Stimulated activated naive B cell treated with anti-CD40 and anti-IgM and Interleukin-4, amounts not matched to agents 10 μg/mL and 1 μg/mL and 100 μg/mL, for 72 hours (primary cell): ENCODE data around the gene GNG8.

ENCODE experiments used
- ATAC-seq, 2 donors: fragments of 150-1000 bp; cut with Tn5 transposase; replicated peaks; 2 replicates each; pipeline ENCODE4 v1.10.0; 2021; ENCODE audit warnings: moderate library complexity in 1 of 2
- DNase-seq: peaks from one replicate; pipeline ENCODE4 v3.0.0; 2021
- H3K27ac Mint-ChIP-seq: one replicate; pipeline ENCODE4 v1.8.0; 2022; ENCODE audit warnings: mild to moderate bottlenecking, mixed read lengths
- H3K27me3 Mint-ChIP-seq, 2 donors: one replicate each; pipeline ENCODE4 v1.8.0; 2022; ENCODE audit warnings: mixed read lengths in 2 of 2
- H3K36me3 Mint-ChIP-seq, 2 donors: one replicate each; pipeline ENCODE4 v1.8.0; 2022; ENCODE audit warnings: mixed read lengths in 2 of 2, mild to moderate bottlenecking in 1 of 2
- H3K4me1 Mint-ChIP-seq, 2 donors: one replicate each; pipeline ENCODE4 v1.8.0; 2022; ENCODE audit warnings: mixed read lengths in 2 of 2, mild to moderate bottlenecking in 1 of 2
- H3K4me3 Mint-ChIP-seq, 2 donors: one replicate each; pipeline ENCODE4 v1.8.0; 2022; ENCODE audit warnings: mild to moderate bottlenecking in 2 of 2, mixed read lengths in 2 of 2, moderate library complexity in 1 of 2
- H3K9me3 Mint-ChIP-seq, 2 donors: one replicate each; pipeline ENCODE4 v1.8.0; 2022; ENCODE audit warnings: mixed read lengths in 2 of 2, mild to moderate bottlenecking in 1 of 2

Gene GNG8

GRCh38 chr19:46596008-46596407 lies 40.0 kb downstream of the GNG8 start:
- DNase-seq (no peak), ATAC-seq (no peak)
- no peak overlapping the region for H3K4me3 Mint-ChIP-seq
- no peak overlapping the region for H3K27ac Mint-ChIP-seq
- H3K9me3 Mint-ChIP-seq = peaks cover 10% of the 10 kb centered on the region in 2 donors
- H3K27me3 Mint-ChIP-seq = no peaks in the 10 kb centered on the region
- peaks cover 6 to 7% of the 10 kb centered on the region in 2 donors for H3K4me1 Mint-ChIP-seq
- peaks cover 5 to 11% of the 10 kb centered on the region in 2 donors for H3K36me3 Mint-ChIP-seq

- no peaks in the 10 kb centered on the region for H3K9me3 Mint-ChIP-seq
- ATAC-seq = no peak
- H3K36me3 Mint-ChIP-seq = no peaks in the 10 kb centered on the region
- no peak for DNase-seq
- no peak overlapping the region for H3K27ac Mint-ChIP-seq
- no peak overlapping the region for H3K4me3 Mint-ChIP-seq
- H3K4me1 Mint-ChIP-seq = no peaks in the 10 kb centered on the region
- no peaks in the 10 kb centered on the region for H3K27me3 Mint-ChIP-seq
Measured at GRCh38 chr19:46591870-46592269, 44.1 kb downstream of the GNG8 start.

GRCh38 chr19:46591254-46591653 lies 44.7 kb downstream of the GNG8 start:
- DNase-seq (no peak), ATAC-seq (no peak)
- H3K27me3 Mint-ChIP-seq = no peaks in the 10 kb centered on the region
- no peak overlapping the region for H3K27ac Mint-ChIP-seq
- H3K36me3 Mint-ChIP-seq = no peaks in the 10 kb centered on the region
- H3K4me1 Mint-ChIP-seq = no peaks in the 10 kb centered on the region
- no peak overlapping the region for H3K4me3 Mint-ChIP-seq
- peaks cover 0 to 2% of the 10 kb centered on the region in 2 donors for H3K9me3 Mint-ChIP-seq

- no peak for DNase-seq
- H3K36me3 Mint-ChIP-seq = no peaks in the 10 kb centered on the region
- no peak overlapping the region for H3K27ac Mint-ChIP-seq
- H3K4me3 Mint-ChIP-seq = no peak overlapping the region
- H3K4me1 Mint-ChIP-seq = no peaks in the 10 kb centered on the region
- H3K27me3 Mint-ChIP-seq = peaks cover 0 to 9% of the 10 kb centered on the region in 2 donors
- H3K9me3 Mint-ChIP-seq = peaks cover 0 to 2% of the 10 kb centered on the region in 2 donors
- no peak for ATAC-seq
Measured at GRCh38 chr19:46587861-46588260, 48.1 kb downstream of the GNG8 start.

GRCh38 chr19:46586294-46586693 lies 49.7 kb downstream of the GNG8 start:
- DNase-seq (no peak), ATAC-seq (no peak)
- Mint-ChIP-seq H3K27me3 (peaks cover 0 to 9% of the 10 kb centered on the region in 2 donors), H3K9me3 (peaks cover 0 to 2% of the 10 kb centered on the region in 2 donors), H3K4me1 (no peaks in the 10 kb centered on the region), H3K4me3 (no peak overlapping the region), H3K36me3 (no peaks in the 10 kb centered on the region), H3K27ac (no peak overlapping the region)

- peaks cover 0 to 9% of the 10 kb centered on the region in 2 donors for H3K27me3 Mint-ChIP-seq
- H3K9me3 Mint-ChIP-seq = peaks cover 0 to 3% of the 10 kb centered on the region in 2 donors
- no peak overlapping the region for H3K4me3 Mint-ChIP-seq
- DNase-seq = no peak
- H3K4me1 Mint-ChIP-seq = no peaks in the 10 kb centered on the region
- ATAC-seq = no peak
- no peak overlapping the region for H3K27ac Mint-ChIP-seq
- no peaks in the 10 kb centered on the region for H3K36me3 Mint-ChIP-seq
Measured at GRCh38 chr19:46585539-46585938, 50.5 kb downstream of the GNG8 start.
